ENCODE measurements around the gene TTC27. TPM values are rescaled to one million over a fixed set of nuclear protein-coding genes. Genes with fewer than 3 reads are reported as not detected.

The TTC27 gene
- total RNA-seq, 4 donors from 2014 or later = 12.6 to 25.4 (median 16.9) TPM

GRCh38 chr2:32756074-32756727, 128.4 kb downstream of the TTC27 start:
- 82 to 91% methylated on average over 7 of the region's 7 CpGs for WGBS, 2 donors
- Histone ChIP-seq H3K4me3 (replicated peaks in 1 of 3) (no peak overlapping the region), H3K9me3 (no peaks in the 10 kb centered on the region), H3K4me1 (peaks cover 7 to 13% of the 10 kb centered on the region in 2 donors), H3K27me3 (no peaks in the 10 kb centered on the region), H3K36me3 (no peaks in the 10 kb centered on the region), H3K27ac (no peak overlapping the region)
- intact Hi-C loops (cut with DNase I) = no loop called here
- no peak for DNase-seq
- TF ChIP-seq, protein P1, sequence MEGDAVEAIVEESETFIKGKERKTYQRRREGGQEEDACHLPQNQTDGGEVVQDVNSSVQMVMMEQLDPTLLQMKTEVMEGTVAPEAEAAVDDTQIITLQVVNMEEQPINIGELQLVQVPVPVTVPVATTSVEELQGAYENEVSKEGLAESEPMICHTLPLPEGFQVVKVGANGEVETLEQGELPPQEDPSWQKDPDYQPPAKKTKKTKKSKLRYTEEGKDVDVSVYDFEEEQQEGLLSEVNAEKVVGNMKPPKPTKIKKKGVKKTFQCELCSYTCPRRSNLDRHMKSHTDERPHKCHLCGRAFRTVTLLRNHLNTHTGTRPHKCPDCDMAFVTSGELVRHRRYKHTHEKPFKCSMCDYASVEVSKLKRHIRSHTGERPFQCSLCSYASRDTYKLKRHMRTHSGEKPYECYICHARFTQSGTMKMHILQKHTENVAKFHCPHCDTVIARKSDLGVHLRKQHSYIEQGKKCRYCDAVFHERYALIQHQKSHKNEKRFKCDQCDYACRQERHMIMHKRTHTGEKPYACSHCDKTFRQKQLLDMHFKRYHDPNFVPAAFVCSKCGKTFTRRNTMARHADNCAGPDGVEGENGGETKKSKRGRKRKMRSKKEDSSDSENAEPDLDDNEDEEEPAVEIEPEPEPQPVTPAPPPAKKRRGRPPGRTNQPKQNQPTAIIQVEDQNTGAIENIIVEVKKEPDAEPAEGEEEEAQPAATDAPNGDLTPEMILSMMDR (IDR thresholded peaks at IDR 0.05) = no peak
- TF ChIP-seq POLR2A (IDR thresholded peaks at IDR 0.05) = no peak

GRCh38 chr2:32758232-32758631, 130.4 kb downstream of the TTC27 start:
- Histone ChIP-seq H3K4me3 (replicated peaks in 1 of 3) (no peak overlapping the region), H3K36me3 (no peaks in the 10 kb centered on the region), H3K27me3 (no peaks in the 10 kb centered on the region), H3K9me3 (no peaks in the 10 kb centered on the region), H3K4me1 (peaks cover 0 to 7% of the 10 kb centered on the region in 2 donors), H3K27ac (peak overlapping the region in 2 of 3 donors; percentile 8 to 41)
- DNase-seq = peak; percentile 77 to 80
- 23 to 32% methylated on average over 11 of the region's 11 CpGs for WGBS, 2 donors
- intact Hi-C loops (cut with DNase I) = no loop called here
- TF ChIP-seq, protein P1 (IDR thresholded peaks at IDR 0.05) = no peak
- TF ChIP-seq POLR2A (IDR thresholded peaks at IDR 0.05) = no peak

DNA sequence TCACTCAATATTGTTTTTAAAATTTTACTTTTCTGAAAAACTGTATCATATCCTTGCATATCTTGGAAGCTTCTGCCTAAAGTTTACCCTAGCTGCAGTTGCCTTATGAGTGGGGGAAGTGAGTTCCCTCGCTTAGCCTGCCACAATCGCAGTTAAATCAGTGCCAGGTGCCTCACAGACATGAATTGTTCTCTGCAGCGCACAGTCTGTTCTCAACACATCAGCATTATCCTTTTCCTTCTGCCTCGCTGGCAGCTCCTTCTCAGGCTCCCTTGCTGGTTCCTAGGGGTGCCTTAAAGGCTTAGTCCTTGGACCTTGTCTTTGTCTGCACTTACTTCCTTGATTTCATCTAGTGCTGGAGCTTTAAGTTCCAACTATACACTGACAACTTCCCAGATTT, 132.8 kb downstream of the TTC27 start:
- TF ChIP-seq POLR2A (IDR thresholded peaks at IDR 0.05) = no peak
- TF ChIP-seq, protein P1 (IDR thresholded peaks at IDR 0.05) = no peak
- Histone ChIP-seq H3K36me3 (no peaks in the 10 kb centered on the region), H3K4me3 (replicated peaks in 1 of 3) (no peak overlapping the region), H3K9me3 (no peaks in the 10 kb centered on the region), H3K4me1 (peaks cover 0 to 7% of the 10 kb centered on the region in 2 donors), H3K27ac (no peak overlapping the region), H3K27me3 (no peaks in the 10 kb centered on the region)
- WGBS, 2 donors = 96 to 97% methylated on average over 4 of the region's 4 CpGs
- intact Hi-C loops (cut with DNase I) = no loop called here
- DNase-seq = no peak

DNA sequence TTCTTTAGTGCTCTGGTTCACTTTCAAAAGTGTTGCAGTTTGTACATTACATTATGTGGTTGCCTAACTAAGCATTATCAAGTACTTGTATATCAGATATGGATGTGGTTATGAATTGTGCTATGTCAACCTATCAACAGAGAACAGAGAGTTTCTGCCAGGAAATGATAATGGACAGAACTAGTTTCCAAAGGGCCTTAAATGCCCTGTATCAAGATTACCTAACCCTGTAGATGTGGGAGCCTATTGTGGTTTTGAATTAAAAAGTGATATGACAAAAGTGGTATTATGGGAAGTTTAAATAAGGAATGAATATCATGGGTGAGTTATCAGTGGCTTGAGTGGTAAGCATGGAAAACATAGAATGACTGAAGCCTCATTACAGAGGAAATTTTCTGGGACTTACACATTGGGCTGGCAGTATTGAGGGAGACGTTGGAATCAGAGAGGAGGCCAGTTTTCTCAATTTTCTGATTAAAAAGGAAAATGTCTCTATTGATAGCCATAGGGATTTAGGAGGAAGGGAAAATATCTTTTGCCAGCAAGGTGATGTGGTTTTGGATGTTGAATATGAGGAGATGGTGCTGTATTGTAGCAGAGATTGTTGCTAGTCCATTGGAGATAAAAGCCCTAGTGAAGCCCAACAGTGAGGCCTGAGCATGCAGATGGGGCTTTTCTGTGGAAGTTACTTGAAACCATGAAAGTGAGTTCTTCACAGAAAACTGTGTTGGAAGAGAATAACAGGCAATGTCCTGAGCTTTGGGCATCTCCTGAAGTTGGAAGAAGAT, 140.7 kb downstream of the TTC27 start:
- intact Hi-C loops (cut with DNase I) = no loop called here
- Histone ChIP-seq H3K27me3 (no peaks in the 10 kb centered on the region), H3K4me3 (replicated peaks in 1 of 3) (no peak overlapping the region), H3K36me3 (no peaks in the 10 kb centered on the region), H3K9me3 (no peaks in the 10 kb centered on the region), H3K27ac (no peak overlapping the region), H3K4me1 (no peaks in the 10 kb centered on the region)
- no peak for TF ChIP-seq POLR2A (IDR thresholded peaks at IDR 0.05)
- TF ChIP-seq, protein P1 (IDR thresholded peaks at IDR 0.05) = no peak
- no peak for DNase-seq
- 96 to 100% methylated on average over 1 of the region's 1 CpG for WGBS, 2 donors

GRCh38 chr2:32770360-32770759, 142.5 kb downstream of the TTC27 start:
- Histone ChIP-seq H3K9me3 (no peaks in the 10 kb centered on the region), H3K27ac (no peak overlapping the region), H3K4me1 (no peaks in the 10 kb centered on the region), H3K36me3 (no peaks in the 10 kb centered on the region), H3K27me3 (no peaks in the 10 kb centered on the region), H3K4me3 (replicated peaks in 1 of 3) (no peak overlapping the region)
- WGBS, 2 donors = 82 to 89% methylated on average over 5 of the region's 5 CpGs
- no peak for TF ChIP-seq POLR2A (IDR thresholded peaks at IDR 0.05)
- TF ChIP-seq, protein P1 (IDR thresholded peaks at IDR 0.05) = no peak
- DNase-seq = no peak
- intact Hi-C loops (cut with DNase I) = loop anchor here (10.0 kb wide), 1 partner anchor 604 kb away; no protein-coding TSS in a partner anchor
